GM21526 (cell line): ENCODE data around the gene TRIP6.
"Not testable (repeated sequence)": the region's sequence is repeated elsewhere in the genome, so short reads cannot be mapped to it uniquely, and the experiment has no call there.

Experiments used
- ATAC-seq: cut with Tn5 transposase; IDR thresholded peaks from one replicate; pipeline ENCODE4 v1.9.1; 2021; ENCODE audit warnings: moderate library complexity; ENCODE audit not compliant: unreplicated experiment, low FRiP score

The TRIP6 gene

GRCh38 chr7:100902638-100903037 lies 35.5 kb downstream of the TRIP6 start:
- no peak for ATAC-seq

- ATAC-seq, result no peak
Measured at GRCh38 chr7:100908512-100908911, 41.3 kb downstream of the TRIP6 start.

GRCh38 chr7:100910443-100910842 lies 43.3 kb downstream of the TRIP6 start:
- ATAC-seq, result not testable (repeated sequence)

- ATAC-seq, result no peak
Measured at GRCh38 chr7:100911484-100911883, 44.3 kb downstream of the TRIP6 start.

GRCh38 chr7:100914208-100914878 lies 47.2 kb downstream of the TRIP6 start:
- ATAC-seq, result no peak

GRCh38 chr7:100914879-100915447 lies 47.8 kb downstream of the TRIP6 start:
- no peak for ATAC-seq

- not testable (repeated sequence) for ATAC-seq
Measured at GRCh38 chr7:100919335-100919734, 52.1 kb downstream of the TRIP6 start.

- ATAC-seq, result not testable (repeated sequence)
Measured at GRCh38 chr7:100919779-100920437, 52.7 kb downstream of the TRIP6 start.

- no peak for ATAC-seq
Measured at GRCh38 chr7:100921039-100921438, 53.9 kb downstream of the TRIP6 start.
